Spinal cord (tissue), 10 donors: ENCODE data around the gene PRDM5. TPM values are rescaled to one million over a fixed set of nuclear protein-coding genes. Genes with fewer than 3 reads are reported as not detected.
A peak's percentile ranks its signal among the peaks of the same experiment; 100 is the strongest.

ENCODE experiments used
- DNase-seq, 6 donors: peaks; one replicate each; pipeline versions ENCODE4 v3.0.0 to v3.0.0-alpha.2; 2013 to 2015; ENCODE audit warnings: low spot score in 6 of 6, low read depth in 4 of 6
- H3K27ac ChIP-seq: one replicate; pipeline ENCODE4 v1.5.1; 2013; ENCODE audit warnings: low read depth, low read length, control low read depth
- H3K27me3 ChIP-seq: one replicate; pipeline ENCODE4 v1.6.1; 2013; ENCODE audit warnings: low read length; ENCODE audit not compliant: control insufficient read depth, insufficient read depth
- H3K36me3 ChIP-seq: one replicate; pipeline ENCODE4 v1.6.1; 2013; ENCODE audit warnings: low read length; ENCODE audit not compliant: control insufficient read depth, insufficient read depth
- H3K4me1 ChIP-seq: one replicate; pipeline ENCODE4 v1.6.1; 2013; ENCODE audit warnings: low read length; ENCODE audit not compliant: control insufficient read depth, insufficient read depth
- H3K4me3 ChIP-seq: one replicate; pipeline ENCODE4 v1.5.1; 2013; ENCODE audit warnings: low read depth, low read length, control low read depth
- H3K9me3 ChIP-seq: one replicate; pipeline ENCODE4 v1.6.1; 2013; ENCODE audit warnings: low read length; ENCODE audit not compliant: control insufficient read depth, insufficient read depth
- WGBS: methylation state at CpG from one replicate; pipeline ENCODE4 v1.1.5; 2013; ENCODE audit warnings: missing lambda C conversion rate; ENCODE audit not compliant: insufficient coverage; 5-methylcytosine and 5-hydroxymethylcytosine counted together
- polyA plus RNA-seq, 2 donors: library from polyadenylated mRNA; unstranded; fragments of 120-200 nt; gene quantifications; one replicate each; pipeline ENCODE4 v1.2.1, GENCODE V29; 2013; ENCODE audit not compliant: insufficient read length in 2 of 2
- total RNA-seq, 2 donors: library from RNA; depleted of rRNA in 1 of 2; stranded (reverse); fragments of 120-200 nt in 1 of 2; fragments of >200 nt in 1 of 2; gene quantifications; one replicate each; pipeline versions ENCODE4 v1.2.3 to v1.2.4, GENCODE V29; 2013 to 2014
- donor health status: healthy.

The PRDM5 gene
- total and polyA plus RNA-seq, 4 donors, result 10.5 to 57.1 (median 33.7) TPM

DNA sequence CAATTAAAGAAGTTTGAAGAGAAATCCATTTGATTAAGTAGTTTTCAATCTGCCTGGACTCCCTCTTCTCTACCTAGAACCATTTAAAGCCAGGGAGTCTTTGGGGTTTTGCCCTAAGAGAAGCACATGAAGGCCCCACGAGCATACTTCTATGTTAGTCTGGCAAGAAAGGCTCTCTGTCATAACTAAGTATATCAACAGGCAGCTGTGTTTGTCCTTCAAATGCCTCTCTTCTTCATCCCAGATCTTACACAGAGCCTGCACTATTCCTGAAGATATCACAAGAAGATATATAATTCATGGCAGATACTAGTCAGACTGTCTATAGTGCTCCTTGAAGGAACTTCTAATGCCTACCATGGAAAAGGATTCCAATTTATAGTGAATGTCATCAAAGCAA, 206.2 kb downstream of the PRDM5 start:
- H3K36me3 ChIP-seq, result no peaks in the 10 kb centered on the region
- H3K27ac ChIP-seq, result no peak overlapping the region
- WGBS, result no CpG with 5 or more reads among the region's 1 CpG
- H3K27me3 ChIP-seq, result no peaks in the 10 kb centered on the region
- DNase-seq, result no peak
- H3K9me3 ChIP-seq, result no peaks in the 10 kb centered on the region
- no peaks in the 10 kb centered on the region for H3K4me1 ChIP-seq
- H3K4me3 ChIP-seq, result no peak overlapping the region

- no peak for DNase-seq
- no peaks in the 10 kb centered on the region for H3K4me1 ChIP-seq
- 67% methylated on average over 1 of the region's 4 CpGs for WGBS
- no peaks in the 10 kb centered on the region for H3K27me3 ChIP-seq
- no peak overlapping the region for H3K4me3 ChIP-seq
- no peaks in the 10 kb centered on the region for H3K9me3 ChIP-seq
- no peaks in the 10 kb centered on the region for H3K36me3 ChIP-seq
- H3K27ac ChIP-seq, result no peak overlapping the region
Measured at GRCh38 chr4:120714417-120715010, 208.0 kb downstream of the PRDM5 start.

- Histone ChIP-seq H3K36me3 (no peaks in the 10 kb centered on the region), H3K4me3 (no peak overlapping the region), H3K27ac (no peak overlapping the region), H3K4me1 (no peaks in the 10 kb centered on the region), H3K27me3 (no peaks in the 10 kb centered on the region), H3K9me3 (no peaks in the 10 kb centered on the region)
- WGBS, result no CpG with 5 or more reads among the region's 3 CpGs
- no peak for DNase-seq
Measured at GRCh38 chr4:120709991-120710390, 212.5 kb downstream of the PRDM5 start.

DNA sequence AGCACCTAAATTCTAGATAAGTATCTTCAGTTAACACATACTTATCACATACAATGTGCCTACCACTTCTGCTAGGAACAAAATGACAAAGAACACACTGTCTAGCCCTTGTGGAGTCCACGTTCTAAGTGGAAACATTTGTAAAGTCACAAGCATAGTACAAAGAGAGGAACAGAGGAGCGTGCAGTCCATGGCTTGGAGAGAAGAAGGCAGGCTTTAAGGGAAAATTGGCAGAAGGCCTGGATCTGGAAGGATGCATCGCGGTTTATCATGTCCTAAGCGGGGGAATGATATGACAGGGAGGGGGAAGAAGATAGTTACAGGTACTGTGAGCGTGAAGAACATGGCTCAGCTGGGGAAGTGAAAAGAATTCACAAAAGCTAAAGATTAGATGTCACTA, 218.0 kb downstream of the PRDM5 start:
- Histone ChIP-seq H3K9me3 (no peaks in the 10 kb centered on the region), H3K4me3 (no peak overlapping the region), H3K36me3 (no peaks in the 10 kb centered on the region), H3K4me1 (no peaks in the 10 kb centered on the region), H3K27ac (no peak overlapping the region), H3K27me3 (no peaks in the 10 kb centered on the region)
- WGBS, result 85% methylated on average over 5 of the region's 6 CpGs
- peak in 1 of 6 donors; percentile 35 for DNase-seq

DNA sequence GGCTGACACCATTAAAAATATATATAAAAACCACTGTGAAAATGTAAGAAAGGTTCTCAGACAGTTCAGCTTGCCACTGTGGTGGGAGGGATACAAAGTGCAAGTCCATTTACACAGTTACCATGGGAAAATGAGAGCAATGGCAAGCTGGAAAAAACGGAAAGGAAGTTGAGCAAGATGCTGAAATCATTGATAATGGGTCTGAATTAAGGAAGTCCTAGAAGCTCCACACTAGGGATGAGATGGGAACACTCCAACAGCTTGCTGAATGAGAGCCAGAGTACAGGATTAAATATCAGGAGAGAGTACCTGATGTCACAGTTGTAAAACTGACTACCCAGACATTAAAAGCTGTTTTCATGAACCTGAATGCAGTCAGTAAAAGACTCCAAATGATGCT, 218.6 kb downstream of the PRDM5 start:
- Histone ChIP-seq H3K27me3 (no peaks in the 10 kb centered on the region), H3K9me3 (no peaks in the 10 kb centered on the region), H3K4me3 (no peak overlapping the region), H3K27ac (no peak overlapping the region), H3K4me1 (no peaks in the 10 kb centered on the region), H3K36me3 (no peaks in the 10 kb centered on the region)
- WGBS, result 83% methylated on average over 1 of the region's 1 CpG
- no peak for DNase-seq

- Histone ChIP-seq H3K27ac (no peak overlapping the region), H3K9me3 (no peaks in the 10 kb centered on the region), H3K4me1 (no peaks in the 10 kb centered on the region), H3K27me3 (no peaks in the 10 kb centered on the region), H3K4me3 (no peak overlapping the region), H3K36me3 (no peaks in the 10 kb centered on the region)
- no peak for DNase-seq
- 100% methylated on average over 1 of the region's 1 CpG for WGBS
Measured at GRCh38 chr4:120699354-120699753, 223.2 kb downstream of the PRDM5 start.

GRCh38 chr4:120694973-120695372, 227.6 kb downstream of the PRDM5 start:
- H3K27ac ChIP-seq, result no peak overlapping the region
- WGBS, result 65% methylated on average over 2 of the region's 2 CpGs
- DNase-seq, result peak in 1 of 6 donors; percentile 10
- H3K9me3 ChIP-seq, result no peaks in the 10 kb centered on the region
- no peaks in the 10 kb centered on the region for H3K36me3 ChIP-seq
- H3K4me1 ChIP-seq, result no peaks in the 10 kb centered on the region
- no peak overlapping the region for H3K4me3 ChIP-seq
- H3K27me3 ChIP-seq, result no peaks in the 10 kb centered on the region

DNA sequence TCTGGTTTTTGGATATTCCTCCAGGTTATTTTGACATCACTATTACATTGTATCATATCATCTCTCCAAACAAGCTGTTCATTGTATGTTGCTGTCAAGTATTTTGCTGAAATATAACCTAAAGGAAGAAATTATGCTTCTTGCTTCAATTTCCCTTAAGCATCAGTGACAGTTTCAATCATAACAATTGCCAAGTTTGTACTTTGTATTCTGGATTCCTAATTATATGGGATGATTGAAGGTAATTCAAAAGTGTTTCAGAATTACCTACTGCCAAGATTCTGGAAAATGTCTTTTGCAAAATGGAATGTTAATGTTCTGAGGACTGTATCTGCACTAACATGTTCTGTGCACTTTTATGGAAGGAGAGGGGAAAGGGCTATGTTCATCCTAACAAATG, 228.7 kb downstream of the PRDM5 start:
- Histone ChIP-seq H3K4me3 (no peak overlapping the region), H3K27ac (no peak overlapping the region), H3K4me1 (no peaks in the 10 kb centered on the region), H3K36me3 (no peaks in the 10 kb centered on the region), H3K9me3 (no peaks in the 10 kb centered on the region), H3K27me3 (no peaks in the 10 kb centered on the region)
- DNase-seq, result peak in 1 of 6 donors; percentile 23

GRCh38 chr4:120692964-120693363, 229.6 kb downstream of the PRDM5 start:
- Histone ChIP-seq H3K27ac (no peak overlapping the region), H3K27me3 (no peaks in the 10 kb centered on the region), H3K4me3 (no peak overlapping the region), H3K4me1 (no peaks in the 10 kb centered on the region), H3K9me3 (no peaks in the 10 kb centered on the region), H3K36me3 (no peaks in the 10 kb centered on the region)
- WGBS, result 100% methylated on average over 1 of the region's 2 CpGs
- no peak for DNase-seq

DNA sequence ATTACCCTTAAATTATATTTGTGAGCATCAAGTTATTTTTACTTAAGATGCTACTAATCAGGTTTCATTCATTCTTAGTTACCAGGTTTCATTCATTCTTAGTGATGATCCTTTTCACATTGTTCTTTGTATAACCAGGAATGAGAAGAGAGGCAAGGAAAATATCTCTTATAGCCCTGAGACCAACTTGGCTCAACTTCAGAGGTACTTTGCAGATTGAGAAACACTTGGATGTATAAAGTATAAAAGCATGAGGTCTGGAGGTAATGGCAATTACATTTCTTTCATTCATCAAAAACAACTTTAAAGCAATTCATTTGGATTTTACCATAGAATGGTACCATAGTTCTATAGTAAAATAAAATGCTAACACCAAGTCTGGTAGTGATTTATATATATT, 231.0 kb downstream of the PRDM5 start:
- no peak overlapping the region for H3K4me3 ChIP-seq
- no peaks in the 10 kb centered on the region for H3K9me3 ChIP-seq
- H3K36me3 ChIP-seq, result no peaks in the 10 kb centered on the region
- no peaks in the 10 kb centered on the region for H3K4me1 ChIP-seq
- DNase-seq, result no peak
- no peaks in the 10 kb centered on the region for H3K27me3 ChIP-seq
- no peak overlapping the region for H3K27ac ChIP-seq
